IPS-18c (cell line): ENCODE data around the gene MYBPC2.
"Not testable (repeated sequence)": the region's sequence is repeated elsewhere in the genome, so short reads cannot be mapped to it uniquely, and the experiment has no call there.

Source experiments
- H3K4me3 ChIP-seq: 2 replicates; pipeline ENCODE4 v1.7.0; 2013; ENCODE audit warnings: low read depth, mild to moderate bottlenecking, low read length, moderate library complexity; ENCODE audit not compliant: insufficient read depth
- H3K9me3 ChIP-seq: one replicate; pipeline ENCODE4 v1.6.1; 2013; ENCODE audit warnings: mild to moderate bottlenecking, low read length, moderate library complexity; ENCODE audit not compliant: control insufficient read depth, insufficient read depth

MYBPC2 gene

DNA sequence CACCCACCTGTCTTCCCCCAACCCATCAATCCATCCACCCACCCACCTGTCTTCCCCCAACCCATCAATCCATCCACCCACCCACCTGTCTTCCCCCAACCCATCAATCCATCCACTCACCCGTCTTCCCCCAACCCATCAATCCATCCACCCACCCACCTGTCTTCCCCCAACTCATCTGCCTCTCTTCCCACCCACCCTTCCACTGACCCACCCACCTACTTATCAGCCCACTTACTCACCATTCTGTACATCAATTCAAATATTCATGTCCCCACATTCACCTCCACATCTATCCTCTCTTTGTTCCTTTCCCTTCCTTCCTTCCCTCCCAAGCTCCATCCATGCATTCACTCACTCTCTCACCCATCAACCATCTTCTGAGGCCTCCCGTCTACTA lies 6.4 kb downstream of the MYBPC2 start:
- H3K4me3 ChIP-seq, H3K9me3 ChIP-seq: not testable (repeated sequence)

DNA sequence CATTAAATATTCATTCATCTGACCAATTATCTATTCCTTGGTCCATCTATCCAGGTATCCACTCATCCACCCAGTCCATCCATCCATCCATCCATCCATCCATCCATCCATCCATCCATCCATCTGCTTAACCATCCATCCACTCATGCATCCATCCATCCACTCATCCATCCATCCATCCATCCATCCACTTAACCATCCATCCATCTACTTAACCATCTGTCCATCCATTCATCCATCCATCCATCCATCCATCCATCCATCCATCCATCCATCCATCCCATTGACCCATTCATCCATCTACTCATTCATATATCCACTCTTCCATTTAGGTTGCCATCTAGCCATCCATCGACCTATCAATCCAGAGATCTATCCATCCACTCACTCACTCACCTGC lies 11.4 kb downstream of the MYBPC2 start:
- H3K4me3 ChIP-seq = no peak overlapping the region
- H3K9me3 ChIP-seq = peaks cover 2% of the 10 kb centered on the region

GRCh38 chr19:50447053-50447452 lies 14.4 kb downstream of the MYBPC2 start:
- H3K4me3 ChIP-seq = no peak overlapping the region
- H3K9me3 ChIP-seq = peaks cover 2% of the 10 kb centered on the region

- H3K4me3 ChIP-seq = no peak overlapping the region
- H3K9me3 ChIP-seq = peaks cover 2% of the 10 kb centered on the region
These were observed 15.1 kb downstream of the MYBPC2 start for GRCh38 chr19:50447750-50448149.

DNA sequence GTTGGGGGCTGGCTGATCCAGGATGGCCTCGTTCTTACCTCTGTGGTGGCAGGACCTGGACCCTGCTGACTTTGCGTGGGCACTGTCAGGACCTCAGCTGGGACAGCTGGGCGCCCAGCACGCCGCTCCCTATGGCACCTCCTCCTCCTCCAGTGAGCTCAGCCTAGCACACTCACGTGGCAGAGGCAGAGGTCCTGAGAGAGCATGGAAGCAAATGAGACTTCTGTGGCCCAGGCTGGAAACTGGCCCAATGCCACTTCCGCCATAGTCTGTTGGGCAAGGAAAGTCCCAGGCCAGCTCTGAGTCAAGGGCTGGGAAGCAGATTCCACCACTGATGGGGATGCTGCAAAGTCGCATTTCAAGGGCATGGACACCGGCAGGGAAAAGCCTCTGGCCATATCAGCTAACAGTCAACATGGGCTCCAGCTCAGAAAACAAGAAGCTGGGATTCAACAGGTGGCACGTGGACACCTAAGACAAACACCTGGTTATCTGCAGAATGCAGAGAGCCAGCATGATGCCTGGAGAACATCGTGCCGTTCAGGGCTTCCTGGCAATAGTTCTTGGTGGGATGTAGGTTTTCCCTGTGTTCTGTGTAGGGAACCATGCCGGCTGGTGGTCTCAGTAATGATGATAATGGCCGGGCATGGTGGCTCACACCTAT lies 16.7 kb downstream of the MYBPC2 start:
- H3K4me3 ChIP-seq = no peak overlapping the region
- peaks cover 2% of the 10 kb centered on the region for H3K9me3 ChIP-seq

DNA sequence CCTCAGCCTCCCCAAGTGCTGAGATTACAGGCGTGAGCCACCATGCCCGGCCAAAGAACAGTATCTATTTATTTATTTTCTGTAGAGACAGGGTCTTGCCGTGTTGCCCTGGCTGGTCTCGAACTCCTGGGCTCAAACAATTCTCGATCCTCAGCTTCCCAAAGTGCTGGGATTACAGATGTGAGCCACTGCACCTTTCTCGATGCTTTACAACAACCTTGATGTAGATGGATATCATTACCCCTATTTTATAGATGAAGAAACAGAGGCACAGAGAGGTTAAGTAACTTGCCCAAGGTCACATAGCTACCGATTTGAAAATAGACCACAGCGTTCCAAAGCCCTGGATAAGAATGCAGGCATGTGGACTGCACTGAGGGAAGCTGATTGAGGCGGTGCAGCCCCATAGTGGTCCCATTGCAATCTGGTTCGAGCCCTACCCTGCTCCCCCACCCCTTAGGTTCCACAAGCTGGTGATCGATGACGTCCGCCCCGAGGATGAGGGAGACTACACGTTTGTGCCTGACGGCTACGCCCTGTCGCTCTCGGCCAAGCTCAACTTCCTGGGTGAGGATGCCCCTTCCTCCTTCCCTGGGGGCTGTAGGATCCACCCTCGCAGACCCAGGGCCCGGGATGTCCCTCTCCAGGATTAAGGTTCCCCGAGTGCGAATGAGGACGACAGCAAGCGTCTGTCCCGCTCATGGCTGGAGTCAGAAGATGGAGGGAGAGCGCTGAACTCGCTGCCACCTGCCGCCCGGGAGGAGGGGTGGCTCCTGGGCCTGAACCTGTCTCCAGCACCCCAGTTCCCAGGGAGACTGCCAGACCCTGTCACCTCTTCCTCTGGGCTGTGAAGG lies 17.9 kb downstream of the MYBPC2 start:
- H3K9me3 ChIP-seq = peaks cover 2% of the 10 kb centered on the region

DNA sequence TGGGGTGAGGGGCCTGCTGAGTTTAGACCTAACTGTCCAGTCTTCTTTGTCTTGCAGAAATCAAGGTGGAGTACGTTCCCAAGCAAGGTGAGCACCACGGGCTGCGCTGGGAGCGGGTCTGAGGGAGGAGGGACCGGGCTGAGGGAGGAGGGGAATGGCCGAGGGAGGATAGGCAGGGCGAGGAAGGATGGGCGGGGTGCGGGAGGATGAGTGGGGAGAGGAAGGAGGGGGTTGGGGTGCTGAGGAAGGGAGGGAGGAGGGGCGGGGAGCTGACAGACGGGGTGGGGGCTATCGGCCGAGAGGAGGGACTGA lies 18.5 kb downstream of the MYBPC2 start:
- H3K4me3 ChIP-seq = no peak overlapping the region
- H3K9me3 ChIP-seq = peaks cover 2% of the 10 kb centered on the region

More for the DNA sequence above, 17.9 kb downstream of the MYBPC2 start:
- no peak overlapping the region for H3K4me3 ChIP-seq

- H3K9me3 ChIP-seq = no peaks in the 10 kb centered on the region
- H3K4me3 ChIP-seq = no peak overlapping the region
These were observed 20.6 kb downstream of the MYBPC2 start for GRCh38 chr19:50453243-50453642.

DNA sequence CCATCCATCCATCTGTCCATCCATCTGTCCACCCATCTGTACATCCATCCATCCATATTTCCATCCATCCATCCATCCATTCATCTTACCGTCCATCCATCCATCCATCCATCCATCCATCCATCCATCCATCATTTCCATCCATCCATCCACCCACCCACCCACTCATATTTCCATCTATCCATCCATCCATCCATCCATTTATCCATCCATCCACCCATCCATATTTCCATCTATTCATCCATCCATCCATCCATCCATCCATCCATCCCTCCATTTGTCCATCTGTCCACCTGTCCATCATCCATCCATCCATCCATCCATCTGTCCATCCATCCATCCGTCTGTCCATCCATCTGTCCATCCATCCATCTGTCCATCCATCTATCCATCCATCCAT lies 23.3 kb downstream of the MYBPC2 start:
- H3K4me3 ChIP-seq = no peak overlapping the region
- H3K9me3 ChIP-seq = no peaks in the 10 kb centered on the region

DNA sequence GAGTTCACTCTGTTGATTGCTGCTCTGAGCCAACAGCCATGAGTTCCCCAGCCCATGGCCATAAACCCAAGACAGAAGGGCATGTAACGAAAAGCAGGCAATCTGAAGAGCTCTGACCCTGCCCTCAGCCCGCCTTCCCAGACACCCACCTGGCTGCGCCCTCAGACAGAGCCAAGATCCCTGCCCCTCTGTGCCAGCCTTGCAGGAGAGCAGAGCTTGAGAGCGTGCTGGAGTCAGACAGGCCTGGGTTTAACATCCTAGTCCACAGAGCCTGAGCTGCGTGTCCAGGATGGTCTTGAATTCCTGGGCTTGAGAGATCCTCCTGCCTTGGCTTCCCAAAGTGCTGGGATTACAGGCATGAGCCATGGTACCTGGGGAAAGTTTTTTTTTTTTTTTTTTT lies 24.6 kb downstream of the MYBPC2 start:
- H3K4me3 ChIP-seq = no peak overlapping the region
- no peaks in the 10 kb centered on the region for H3K9me3 ChIP-seq

- no peaks in the 10 kb centered on the region for H3K9me3 ChIP-seq
- no peak overlapping the region for H3K4me3 ChIP-seq
These were observed 25.8 kb downstream of the MYBPC2 start for GRCh38 chr19:50458396-50459066.

- H3K4me3 ChIP-seq = no peak overlapping the region
- no peaks in the 10 kb centered on the region for H3K9me3 ChIP-seq
These were observed 26.4 kb downstream of the MYBPC2 start for GRCh38 chr19:50459067-50459456.

GRCh38 chr19:50459638-50460037 lies 26.9 kb downstream of the MYBPC2 start:
- H3K9me3 ChIP-seq = no peaks in the 10 kb centered on the region
- no peak overlapping the region for H3K4me3 ChIP-seq

- H3K4me3 ChIP-seq = no peak overlapping the region
These were observed 27.6 kb downstream of the MYBPC2 start for GRCh38 chr19:50460161-50460765.

GRCh38 chr19:50461066-50461875 lies 28.6 kb downstream of the MYBPC2 start:
- Histone ChIP-seq H3K9me3 (no peaks in the 10 kb centered on the region), H3K4me3 (no peak overlapping the region)

More at GRCh38 chr19:50460161-50460765, 27.6 kb downstream of the MYBPC2 start:
- H3K9me3 ChIP-seq = no peaks in the 10 kb centered on the region

- Histone ChIP-seq H3K4me3 (no peak overlapping the region), H3K9me3 (no peaks in the 10 kb centered on the region)
These were observed 30.3 kb downstream of the MYBPC2 start for GRCh38 chr19:50462970-50463369.

GRCh38 chr19:50464348-50464747 lies 31.7 kb downstream of the MYBPC2 start:
- H3K4me3 ChIP-seq = no peak overlapping the region; the same call in 1 of the 2 replicates

More at GRCh38 chr19:50464348-50464747, 31.7 kb downstream of the MYBPC2 start:
- H3K9me3 ChIP-seq = no peaks in the 10 kb centered on the region
